OCI-LY7 (cell line): Measurements from ENCODE around the gene SLC22A24.

Source experiments
- CTCF ChIP-seq: fragments of 200-600 bp; sonication (generic); conservative IDR thresholded peaks from 2 replicates; pipeline ENCODE4 v1.5.1; 2014; ENCODE audit warnings: mild to moderate bottlenecking, antibody characterized with exemption, low read length, moderate library complexity, mixed read lengths
- EZH2phosphoT487 ChIP-seq: fragments of 200-600 bp; sonication (generic); IDR thresholded peaks from 2 replicates; pipeline ENCODE4 v1.6.1; 2018; ENCODE audit warnings: low read depth, borderline replicate concordance, mild to moderate bottlenecking, mixed run types, antibody characterized with exemption, low read length, moderate library complexity, mixed read lengths

GRCh38 chr11:63180536-63180935, 36.5 kb upstream of the SLC22A24 start:
- TF ChIP-seq CTCF (no peak), EZH2phosphoT487 (no peak)
